Neuronal stem cell (in vitro differentiated cells): ENCODE results near the gene HDAC4.

Experiments used
- DNase-seq: peaks from one replicate; pipeline ENCODE4 v3.0.0-alpha.2; 2013; ENCODE audit warnings: low spot score
- H2AFZ ChIP-seq: one replicate; pipeline ENCODE4 v1.6.1; 2013; ENCODE audit warnings: mild to moderate bottlenecking, low read length, inconsistent platforms
- H2AK5ac ChIP-seq: 2 replicates; pipeline ENCODE4 v1.6.1; 2013; ENCODE audit warnings: low read depth, mild to moderate bottlenecking, inconsistent platforms, low read length, moderate library complexity, mixed read lengths
- H2BK120ac ChIP-seq: 2 replicates; pipeline ENCODE4 v1.6.1; 2013; ENCODE audit warnings: low read depth, mild to moderate bottlenecking, inconsistent platforms, low read length, moderate library complexity, mixed read lengths
- H2BK12ac ChIP-seq: one replicate; pipeline ENCODE4 v1.6.1; 2013; ENCODE audit warnings: low read length, inconsistent platforms
- H2BK15ac ChIP-seq: 2 replicates; pipeline ENCODE4 v1.6.1; 2013; ENCODE audit warnings: mild to moderate bottlenecking, low read length, inconsistent platforms, mixed read lengths
- H2BK5ac ChIP-seq: one replicate; pipeline ENCODE4 v1.6.1; 2013; ENCODE audit warnings: inconsistent platforms, mild to moderate bottlenecking, low read length, moderate library complexity
- H3K14ac ChIP-seq: one replicate; pipeline ENCODE4 v1.6.1; 2013; ENCODE audit warnings: low read length, inconsistent platforms
- H3K18ac ChIP-seq: 2 replicates; pipeline ENCODE4 v1.6.1; 2013; ENCODE audit warnings: low read length, inconsistent platforms
- H3K23ac ChIP-seq: 2 replicates; pipeline ENCODE4 v1.6.1; 2013; ENCODE audit warnings: low read depth, mild to moderate bottlenecking, mixed read lengths, low read length, inconsistent platforms; ENCODE audit not compliant: poor library complexity
- H3K27ac ChIP-seq: replicated peaks from 3 replicates; pipeline ENCODE4 v1.5.1; 2013; ENCODE audit warnings: low read length, inconsistent platforms
- H3K27me3 ChIP-seq, 3 experiments: 2 replicates each; pipeline ENCODE4 v1.6.1; 2013; ENCODE audit warnings: low read length in 3 of 3, mild to moderate bottlenecking in 2 of 3, inconsistent platforms in 1 of 3, low read depth in 1 of 3, mixed read lengths in 1 of 3, moderate library complexity in 1 of 3; ENCODE audit not compliant: control insufficient read depth in 3 of 3, insufficient read depth in 3 of 3
- H3K36me3 ChIP-seq, 2 donors: replicated peaks in 1 of 2; 2 replicates each; pipeline ENCODE4 v1.6.1; 2013; ENCODE audit warnings: low read length in 2 of 2; ENCODE audit not compliant: control insufficient read depth in 2 of 2, insufficient read depth in 2 of 2
- H3K4ac ChIP-seq: 2 replicates; pipeline ENCODE4 v1.6.1; 2013; ENCODE audit warnings: inconsistent platforms, mild to moderate bottlenecking, low read length, moderate library complexity
- H3K4me1 ChIP-seq, 2 donors: 1 replicate in 1 of 2; 2 replicates in 1 of 2; pipeline ENCODE4 v1.6.1; 2013; ENCODE audit warnings: low read length in 2 of 2, low read depth in 1 of 2; ENCODE audit not compliant: control insufficient read depth in 2 of 2, insufficient read depth in 1 of 2
- H3K4me2 ChIP-seq: one replicate; pipeline ENCODE4 v1.6.1; 2013; ENCODE audit warnings: mild to moderate bottlenecking, low read length, inconsistent platforms; ENCODE audit not compliant: insufficient read depth, poor library complexity, severe bottlenecking
- H3K4me3 ChIP-seq, 2 donors: 2 replicates each; pipeline ENCODE4 v1.5.1; 2013; ENCODE audit warnings: low read length in 2 of 2, mild to moderate bottlenecking in 2 of 2, inconsistent platforms in 1 of 2, moderate library complexity in 1 of 2
- H3K79me1 ChIP-seq: one replicate; pipeline ENCODE4 v1.6.1; 2013; ENCODE audit warnings: low read depth, mild to moderate bottlenecking, inconsistent platforms, low read length, moderate library complexity
- H3K9ac ChIP-seq: one replicate; pipeline ENCODE4 v1.6.1; 2013; ENCODE audit warnings: mild to moderate bottlenecking, low read depth, low read length, inconsistent platforms; ENCODE audit not compliant: poor library complexity
- H3K9me3 ChIP-seq, 2 donors: replicated peaks in 1 of 2; 2 replicates each; pipeline versions ENCODE3 to v1.6.1; 2013; ENCODE audit warnings: low read length in 2 of 2, mild to moderate bottlenecking in 2 of 2, inconsistent platforms in 1 of 2, low read depth in 1 of 2, mixed read lengths in 1 of 2, moderate library complexity in 1 of 2; ENCODE audit not compliant: control insufficient read depth in 2 of 2, insufficient read depth in 1 of 2
- H4K8ac ChIP-seq: one replicate; pipeline ENCODE4 v1.6.1; 2013; ENCODE audit warnings: low read depth, mild to moderate bottlenecking, inconsistent platforms, low read length, moderate library complexity
- H4K91ac ChIP-seq: one replicate; pipeline ENCODE4 v1.6.1; 2013; ENCODE audit warnings: low read length, low read depth, mild to moderate bottlenecking, inconsistent platforms; ENCODE audit not compliant: poor library complexity
- WGBS, 2 donors: extraction: QIAGEN DNeasy Blood & Tissue Kit; methylation state at CpG; one replicate each; pipeline ENCODE4 v1.1.7; 2013; ENCODE audit warnings: missing lambda C conversion rate in 2 of 2, mixed read lengths in 1 of 2; ENCODE audit not compliant: insufficient read length in 2 of 2, insufficient replicate concordance in 1 of 2; ENCODE audit errors: extremely low coverage in 2 of 2; 5-methylcytosine and 5-hydroxymethylcytosine counted together

The HDAC4 gene

GRCh38 chr2:239202836-239203235 lies 198.0 kb downstream of the HDAC4 start:
- H3K14ac ChIP-seq, result peak overlapping the region; percentile 66
- H2AFZ ChIP-seq, result no peak overlapping the region
- no peak overlapping the region for H3K4ac ChIP-seq
- H2AK5ac ChIP-seq, result no peak overlapping the region
- H3K9ac ChIP-seq, result no peak overlapping the region
- no peak overlapping the region for H3K4me2 ChIP-seq
- no peak overlapping the region for H3K4me3 ChIP-seq
- H3K79me1 ChIP-seq, result no peaks in the 10 kb centered on the region
- no CpG with 5 or more reads among the region's 10 CpGs for WGBS, 2 donors
- no peak overlapping the region for H2BK120ac ChIP-seq
- no peak for DNase-seq
- no peaks in the 10 kb centered on the region for H3K9me3 ChIP-seq
- peaks cover 6 to 10% of the 10 kb centered on the region in 2 donors for H3K4me1 ChIP-seq
- H4K8ac ChIP-seq, result no peak overlapping the region
- H2BK12ac ChIP-seq, result no peak overlapping the region
- no peak overlapping the region for H2BK5ac ChIP-seq
- no peak overlapping the region for H2BK15ac ChIP-seq
- H3K27ac ChIP-seq, result no peak overlapping the region
- H3K27me3 ChIP-seq, result no peaks in the 10 kb centered on the region
- H3K36me3 ChIP-seq, result peaks cover 0 to 10% of the 10 kb centered on the region in 2 donors
- H3K18ac ChIP-seq, result peak overlapping the region; percentile 38
- no peak overlapping the region for H3K23ac ChIP-seq
- H4K91ac ChIP-seq, result no peak overlapping the region

GRCh38 chr2:239202343-239202742 lies 198.5 kb downstream of the HDAC4 start:
- no peak overlapping the region for H4K8ac ChIP-seq
- H3K14ac ChIP-seq, result no peak overlapping the region
- H2BK15ac ChIP-seq, result no peak overlapping the region
- WGBS, 2 donors, result no CpG with 5 or more reads among the region's 12 CpGs
- H3K27ac ChIP-seq, result no peak overlapping the region
- H3K18ac ChIP-seq, result no peak overlapping the region
- no peak overlapping the region for H4K91ac ChIP-seq
- H3K4me3 ChIP-seq, result no peak overlapping the region
- H3K27me3 ChIP-seq, result no peaks in the 10 kb centered on the region
- DNase-seq, result no peak
- H3K79me1 ChIP-seq, result no peaks in the 10 kb centered on the region
- H3K9me3 ChIP-seq, result no peaks in the 10 kb centered on the region
- no peak overlapping the region for H2AFZ ChIP-seq
- no peak overlapping the region for H2BK5ac ChIP-seq
- H2AK5ac ChIP-seq, result no peak overlapping the region
- no peak overlapping the region for H2BK12ac ChIP-seq
- H3K23ac ChIP-seq, result no peak overlapping the region
- no peak overlapping the region for H3K9ac ChIP-seq
- H3K4me1 ChIP-seq, result peaks cover 6 to 10% of the 10 kb centered on the region in 2 donors
- no peak overlapping the region for H2BK120ac ChIP-seq
- no peak overlapping the region for H3K4me2 ChIP-seq
- H3K4ac ChIP-seq, result no peak overlapping the region
- H3K36me3 ChIP-seq, result peaks cover 0 to 13% of the 10 kb centered on the region in 2 donors

GRCh38 chr2:239201884-239202283 lies 198.9 kb downstream of the HDAC4 start:
- DNase-seq, result no peak
- no peak overlapping the region for H3K18ac ChIP-seq
- H3K4ac ChIP-seq, result no peak overlapping the region
- peaks cover 0 to 17% of the 10 kb centered on the region in 2 donors for H3K36me3 ChIP-seq
- no peak overlapping the region for H2BK120ac ChIP-seq
- H2AFZ ChIP-seq, result no peak overlapping the region
- peaks cover 3% of the 10 kb centered on the region for H3K79me1 ChIP-seq
- no peak overlapping the region for H3K27ac ChIP-seq
- no peak overlapping the region for H3K4me2 ChIP-seq
- H4K91ac ChIP-seq, result no peak overlapping the region
- no peak overlapping the region for H3K9ac ChIP-seq
- H3K14ac ChIP-seq, result no peak overlapping the region
- no CpG with 5 or more reads among the region's 7 CpGs for WGBS, 2 donors
- H3K4me1 ChIP-seq, result peaks cover 6 to 10% of the 10 kb centered on the region in 2 donors
- H2BK15ac ChIP-seq, result no peak overlapping the region
- H4K8ac ChIP-seq, result no peak overlapping the region
- no peak overlapping the region for H2AK5ac ChIP-seq
- H2BK5ac ChIP-seq, result no peak overlapping the region
- H2BK12ac ChIP-seq, result no peak overlapping the region
- no peaks in the 10 kb centered on the region for H3K9me3 ChIP-seq
- no peaks in the 10 kb centered on the region for H3K27me3 ChIP-seq
- H3K23ac ChIP-seq, result no peak overlapping the region
- no peak overlapping the region for H3K4me3 ChIP-seq

GRCh38 chr2:239201531-239201876 lies 199.3 kb downstream of the HDAC4 start:
- no peak overlapping the region for H3K14ac ChIP-seq
- peaks cover 0 to 18% of the 10 kb centered on the region in 2 donors for H3K36me3 ChIP-seq
- no peak overlapping the region for H2AK5ac ChIP-seq
- H3K4me3 ChIP-seq, result no peak overlapping the region
- H3K4me1 ChIP-seq, result peaks cover 10% of the 10 kb centered on the region in 2 donors
- H3K9ac ChIP-seq, result no peak overlapping the region
- no peak overlapping the region for H3K4ac ChIP-seq
- H4K91ac ChIP-seq, result no peak overlapping the region
- no peak overlapping the region for H4K8ac ChIP-seq
- DNase-seq, result no peak
- H2BK120ac ChIP-seq, result no peak overlapping the region
- no peaks in the 10 kb centered on the region for H3K27me3 ChIP-seq
- H3K4me2 ChIP-seq, result no peak overlapping the region
- no peak overlapping the region for H2BK5ac ChIP-seq
- H2BK15ac ChIP-seq, result no peak overlapping the region
- H3K27ac ChIP-seq, result no peak overlapping the region
- no CpG with 5 or more reads among the region's 6 CpGs for WGBS, 2 donors
- no peak overlapping the region for H2BK12ac ChIP-seq
- peaks cover 3% of the 10 kb centered on the region for H3K79me1 ChIP-seq
- H3K9me3 ChIP-seq, result no peaks in the 10 kb centered on the region
- H3K23ac ChIP-seq, result no peak overlapping the region
- no peak overlapping the region for H3K18ac ChIP-seq
- no peak overlapping the region for H2AFZ ChIP-seq
